Calu3 (cell line): ENCODE results near the gene MOCS1. TPM values are rescaled to one million over a fixed set of nuclear protein-coding genes. Genes with fewer than 3 reads are reported as not detected.

ENCODE experiments used
- BruUV-seq: library from RNA; stranded (reverse); fragments of 400-500 nt; replicated peaks from 2 replicates; lab custom pipeline; 2021; lab: Mats Ljungman, UMichigan
- CTCF ChIA-PET: fragments of 300-600 bp; sonication (Branson Sonifier 250); formaldehyde crosslinking; loops from one replicate; lab custom pipeline; 2022; ENCODE audit warnings: antibody characterized with exemption; lab: Charles Lee
- DNase-seq: peaks from one replicate; pipeline ENCODE4 v3.0.0; 2022
- H3K27ac Mint-ChIP-seq: one replicate; pipeline ENCODE4 v1.8.0; 2022; ENCODE audit warnings: mixed read lengths; ENCODE audit not compliant: unreplicated experiment
- H3K27me3 Mint-ChIP-seq: one replicate; pipeline ENCODE4 v1.8.0; 2022; ENCODE audit warnings: mixed read lengths; ENCODE audit not compliant: unreplicated experiment
- H3K36me3 Mint-ChIP-seq: one replicate; pipeline ENCODE4 v1.8.0; 2022; ENCODE audit warnings: mild to moderate bottlenecking, moderate library complexity, mixed read lengths; ENCODE audit not compliant: insufficient read depth, unreplicated experiment
- H3K4me1 Mint-ChIP-seq: one replicate; pipeline ENCODE4 v1.8.0; 2022; ENCODE audit warnings: mild to moderate bottlenecking, low read depth, mixed read lengths; ENCODE audit not compliant: unreplicated experiment
- H3K4me3 Mint-ChIP-seq: one replicate; pipeline ENCODE4 v1.8.0; 2022; ENCODE audit warnings: mild to moderate bottlenecking, low read depth, moderate library complexity, mixed read lengths; ENCODE audit not compliant: unreplicated experiment
- H3K9me3 Mint-ChIP-seq: one replicate; pipeline ENCODE4 v1.8.0; 2022; ENCODE audit warnings: low read depth, mixed read lengths; ENCODE audit not compliant: unreplicated experiment
- CTCF ChIP-seq: fragments of 200-600 bp; IDR thresholded peaks from one replicate; pipeline ENCODE4 v1.8.0; 2022; ENCODE audit warnings: antibody characterized with exemption; ENCODE audit not compliant: unreplicated experiment
- intact Hi-C: fragments of 100-400 bp; cut with micrococcal nuclease; formaldehyde crosslinking; loops from one replicate; pipeline ENCODE4 v1.10.0; 2022; ENCODE audit not compliant: unreplicated experiment
- total RNA-seq: library from RNA; stranded (reverse); gene quantifications from 2 replicates; pipeline ENCODE4 v1.2.3, GENCODE V29; 2022

MOCS1 gene
- total RNA-seq, 1 experiment from 2014 or later = 2.5 TPM

GRCh38 chr6:39931607-39932006 lies 2.7 kb downstream of the MOCS1 start:
- Mint-ChIP-seq H3K4me1 (no peaks in the 10 kb centered on the region), H3K9me3 (no peaks in the 10 kb centered on the region), H3K27me3 (peaks cover 44% of the 10 kb centered on the region), H3K4me3 (no peak overlapping the region), H3K36me3 (peaks cover 16% of the 10 kb centered on the region), H3K27ac (no peak overlapping the region)
- no peak for TF ChIP-seq CTCF
- no peak for DNase-seq
- no TSS peak for BruUV-seq
- intact Hi-C loops = no loop called here
- CTCF ChIA-PET = no interaction called here

GRCh38 chr6:39930540-39930939 lies 3.7 kb downstream of the MOCS1 start:
- H3K9me3 Mint-ChIP-seq = no peaks in the 10 kb centered on the region
- H3K27ac Mint-ChIP-seq = no peak overlapping the region
- no peak for DNase-seq
- H3K4me3 Mint-ChIP-seq = no peak overlapping the region
- no TSS peak for BruUV-seq
- no peak for TF ChIP-seq CTCF
- CTCF ChIA-PET = no interaction called here
- H3K4me1 Mint-ChIP-seq = no peaks in the 10 kb centered on the region
- peaks cover 33% of the 10 kb centered on the region for H3K27me3 Mint-ChIP-seq
- intact Hi-C loops = no loop called here
- peaks cover 23% of the 10 kb centered on the region for H3K36me3 Mint-ChIP-seq

GRCh38 chr6:39929733-39930461 lies 4.4 kb downstream of the MOCS1 start:
- no TSS peak for BruUV-seq
- no peak for DNase-seq
- Mint-ChIP-seq H3K4me1 (no peaks in the 10 kb centered on the region), H3K27me3 (peaks cover 27% of the 10 kb centered on the region), H3K9me3 (no peaks in the 10 kb centered on the region), H3K27ac (no peak overlapping the region), H3K36me3 (peaks cover 23% of the 10 kb centered on the region), H3K4me3 (no peak overlapping the region)
- CTCF ChIA-PET = no interaction called here
- no peak for TF ChIP-seq CTCF
- intact Hi-C loops = no loop called here

- Mint-ChIP-seq H3K9me3 (no peaks in the 10 kb centered on the region), H3K27ac (no peak overlapping the region), H3K27me3 (peaks cover 27% of the 10 kb centered on the region), H3K4me1 (peaks cover 1% of the 10 kb centered on the region), H3K4me3 (no peak overlapping the region), H3K36me3 (peaks cover 23% of the 10 kb centered on the region)
- CTCF ChIA-PET = no interaction called here
- no TSS peak for BruUV-seq
- TF ChIP-seq CTCF = no peak
- intact Hi-C loops = no loop called here
- no peak for DNase-seq
These were observed 5.1 kb downstream of the MOCS1 start for GRCh38 chr6:39929039-39929732.
